Glutamatergic neuron (in vitro differentiated cells): ENCODE data around the gene KLC4. TPM values are rescaled to one million over a fixed set of nuclear protein-coding genes. Genes with fewer than 3 reads are reported as not detected.

Experiments used
- DNase-seq: peaks from one replicate; pipeline ENCODE4 v3.0.0; 2022
- H3K27ac Mint-ChIP-seq: one replicate; pipeline ENCODE4 v1.8.0; 2020; ENCODE audit warnings: mild to moderate bottlenecking, mixed read lengths, inconsistent platforms; ENCODE audit not compliant: unreplicated experiment
- H3K27me3 Mint-ChIP-seq: one replicate; pipeline ENCODE4 v1.8.0; 2020; ENCODE audit warnings: mild to moderate bottlenecking, moderate library complexity, mixed read lengths, inconsistent platforms; ENCODE audit not compliant: unreplicated experiment
- H3K36me3 Mint-ChIP-seq: one replicate; pipeline ENCODE4 v1.8.0; 2020; ENCODE audit warnings: mild to moderate bottlenecking, mixed read lengths, inconsistent platforms; ENCODE audit not compliant: unreplicated experiment
- H3K4me1 Mint-ChIP-seq: one replicate; pipeline ENCODE4 v1.8.0; 2020; ENCODE audit warnings: mild to moderate bottlenecking, low read depth, mixed read lengths, inconsistent platforms; ENCODE audit not compliant: unreplicated experiment
- H3K4me3 Mint-ChIP-seq: one replicate; pipeline ENCODE4 v1.8.0; 2020; ENCODE audit warnings: mild to moderate bottlenecking, mixed read lengths, inconsistent platforms; ENCODE audit not compliant: unreplicated experiment
- H3K9me3 Mint-ChIP-seq: one replicate; pipeline ENCODE4 v1.8.0; 2020; ENCODE audit warnings: mild to moderate bottlenecking, moderate library complexity, mixed read lengths, inconsistent platforms; ENCODE audit not compliant: unreplicated experiment
- CTCF ChIP-seq: fragments of 200-600 bp; sonication (generic); IDR thresholded peaks from one replicate; pipeline ENCODE4 v1.5.0; 2021; ENCODE audit not compliant: partially characterized antibody, unreplicated experiment
- total RNA-seq: library from RNA; stranded (reverse); fragmentation: NEBNext Ultra II Directional; extraction: Animal tissue kit (Norgen Biotek cat#: 25700); gene quantifications from one replicate; pipeline ENCODE4 v1.2.1, GENCODE V29; 2021; ENCODE audit not compliant: unreplicated experiment

The KLC4 gene
- total RNA-seq, 1 donor from 2014 or later = 62.3 TPM

DNA sequence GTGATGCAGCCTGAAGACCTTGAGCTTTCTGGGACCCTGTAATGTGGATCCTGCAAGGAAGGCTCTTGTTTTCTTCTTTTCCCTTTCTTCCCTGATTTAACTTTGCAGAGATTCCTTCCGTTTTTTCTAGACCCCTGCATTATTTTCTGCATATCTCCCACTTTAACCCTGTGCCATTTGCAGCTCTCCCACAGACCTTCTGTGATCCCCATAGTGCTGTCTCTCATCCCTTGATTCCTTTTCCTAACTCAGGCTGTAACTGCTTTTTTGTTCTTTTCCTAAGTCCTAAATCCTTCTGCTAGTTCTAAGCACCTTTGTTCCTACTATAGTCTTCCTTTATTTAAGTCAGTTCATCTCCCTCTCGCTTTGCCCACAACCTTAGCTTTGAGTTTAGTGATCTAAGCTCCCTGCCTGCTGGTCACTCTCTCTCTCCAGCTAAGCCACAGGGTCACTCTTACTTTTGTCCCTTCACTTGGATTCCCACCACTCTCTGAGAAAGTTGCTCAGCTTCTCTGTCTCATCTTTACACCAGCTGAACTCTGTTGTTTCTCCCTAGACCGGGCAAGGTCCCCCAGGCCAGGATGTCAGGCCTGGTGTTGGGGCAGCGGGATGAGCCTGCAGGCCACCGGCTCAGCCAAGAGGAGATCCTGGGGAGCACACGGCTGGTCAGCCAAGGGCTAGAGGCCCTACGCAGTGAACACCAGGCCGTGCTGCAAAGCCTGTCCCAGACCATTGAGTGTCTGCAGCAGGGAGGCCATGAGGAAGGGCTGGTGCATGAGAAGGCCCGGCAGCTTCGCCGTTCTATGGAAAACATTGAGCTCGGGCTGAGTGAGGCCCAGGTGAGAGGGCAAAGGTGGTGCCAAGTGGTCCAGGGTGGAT, 1.6 kb downstream of the KLC4 start:
- Mint-ChIP-seq H3K27me3 (no peaks in the 10 kb centered on the region), H3K36me3 (no peaks in the 10 kb centered on the region), H3K27ac (peak overlapping the region; percentile 21), H3K4me1 (peaks cover 9% of the 10 kb centered on the region), H3K9me3 (peaks cover 14% of the 10 kb centered on the region), H3K4me3 (peak overlapping the region; percentile 94)
- no peak for DNase-seq
- TF ChIP-seq CTCF = no peak

- Mint-ChIP-seq H3K4me1 (peaks cover 9% of the 10 kb centered on the region), H3K27ac (no peak overlapping the region), H3K36me3 (no peaks in the 10 kb centered on the region), H3K4me3 (no peak overlapping the region), H3K27me3 (no peaks in the 10 kb centered on the region), H3K9me3 (peaks cover 14% of the 10 kb centered on the region)
- TF ChIP-seq CTCF = no peak
- DNase-seq = no peak
Measured at GRCh38 chr6:43061861-43062260, 2.4 kb downstream of the KLC4 start.

DNA sequence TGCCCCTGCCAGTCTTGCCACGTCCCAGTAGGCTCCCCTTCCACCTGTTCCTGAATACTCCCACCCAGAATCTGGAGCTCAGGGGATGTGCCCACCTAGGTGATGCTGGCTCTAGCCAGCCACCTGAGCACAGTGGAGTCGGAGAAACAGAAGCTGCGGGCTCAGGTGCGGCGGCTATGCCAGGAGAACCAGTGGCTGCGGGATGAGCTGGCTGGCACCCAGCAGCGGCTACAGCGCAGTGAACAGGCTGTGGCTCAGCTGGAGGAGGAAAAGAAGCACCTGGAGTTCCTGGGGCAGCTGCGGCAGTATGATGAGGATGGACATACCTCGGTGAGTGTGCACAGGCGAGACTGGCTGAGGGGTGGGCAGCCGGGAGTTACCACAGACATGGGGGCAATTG, 3.4 kb downstream of the KLC4 start:
- no peak overlapping the region for H3K27ac Mint-ChIP-seq
- H3K4me3 Mint-ChIP-seq = no peak overlapping the region
- no peak for DNase-seq
- no peaks in the 10 kb centered on the region for H3K36me3 Mint-ChIP-seq
- TF ChIP-seq CTCF = no peak
- no peaks in the 10 kb centered on the region for H3K27me3 Mint-ChIP-seq
- H3K4me1 Mint-ChIP-seq = peaks cover 9% of the 10 kb centered on the region
- H3K9me3 Mint-ChIP-seq = peaks cover 14% of the 10 kb centered on the region

- Mint-ChIP-seq H3K4me3 (no peak overlapping the region), H3K9me3 (peaks cover 2% of the 10 kb centered on the region), H3K4me1 (peaks cover 5% of the 10 kb centered on the region), H3K36me3 (no peaks in the 10 kb centered on the region), H3K27ac (peak overlapping the region; percentile 75), H3K27me3 (peaks cover 5% of the 10 kb centered on the region)
- TF ChIP-seq CTCF = peak; percentile 64
- DNase-seq = no peak
Measured at GRCh38 chr6:43070028-43070632, 10.7 kb downstream of the KLC4 start.
